Activated CD4-positive, CD25-positive, alpha-beta regulatory T cell treated with anti-CD3 and anti-CD28 coated beads, Interleukin-2, amount 50 U/mL, for 16 hours (primary cell): ENCODE results near the gene PANK4.

Source experiments
- DNase-seq: peaks from one replicate; pipeline ENCODE4 v3.0.0-alpha.2; 2020; ENCODE audit warnings: low read depth, low spot score

PANK4 gene

GRCh38 chr1:2476061-2476999, 50.1 kb downstream of the PANK4 start, which contains the start of gene PLCH2:
Gene PLCH2 (plus strand): TSS chr1:2476289. CDS start chr1:2476589, 300 bp downstream.
- DNase-seq = no peak

- no peak for DNase-seq
These were observed 50.8 kb downstream of the PANK4 start for GRCh38 chr1:2475571-2475970.

GRCh38 chr1:2474933-2475371, 51.4 kb downstream of the PANK4 start:
- DNase-seq = no peak

- no peak for DNase-seq
These were observed 52.1 kb downstream of the PANK4 start for GRCh38 chr1:2474104-2474844.

- DNase-seq = no peak
These were observed 53.2 kb downstream of the PANK4 start for GRCh38 chr1:2473198-2473597.

GRCh38 chr1:2472561-2473177, 53.7 kb downstream of the PANK4 start:
- no peak for DNase-seq

GRCh38 chr1:2472109-2472508, 54.3 kb downstream of the PANK4 start:
- no peak for DNase-seq

GRCh38 chr1:2471587-2472001, 54.8 kb downstream of the PANK4 start:
- DNase-seq = no peak

GRCh38 chr1:2471159-2471471, 55.3 kb downstream of the PANK4 start:
- DNase-seq = no peak

GRCh38 chr1:2470290-2471158, 55.9 kb downstream of the PANK4 start:
- DNase-seq = no peak

- DNase-seq = no peak
These were observed 57.1 kb downstream of the PANK4 start for GRCh38 chr1:2469103-2469940.

- DNase-seq = no peak
These were observed 57.9 kb downstream of the PANK4 start for GRCh38 chr1:2468540-2468939.

GRCh38 chr1:2468041-2468472, 58.3 kb downstream of the PANK4 start:
- no peak for DNase-seq

- DNase-seq = no peak
These were observed 59.3 kb downstream of the PANK4 start for GRCh38 chr1:2466958-2467554.

GRCh38 chr1:2466270-2466665, 60.1 kb downstream of the PANK4 start:
- DNase-seq = no peak

GRCh38 chr1:2465371-2466269, 60.8 kb downstream of the PANK4 start:
- no peak for DNase-seq

- DNase-seq = no peak
These were observed 63.0 kb downstream of the PANK4 start for GRCh38 chr1:2463396-2463795.

- no peak for DNase-seq
These were observed 63.6 kb downstream of the PANK4 start for GRCh38 chr1:2462819-2463218.
